Left lung (tissue), 10 donors: Measurements from ENCODE around the gene ZNF511. TPM values are rescaled to one million over a fixed set of nuclear protein-coding genes. Genes with fewer than 3 reads are reported as not detected.

Experiments
- ATAC-seq: fragments of 200-7000 bp; cut with Tn5 transposase; one replicate; pipeline ENCODE4 v1.9.1; 2020; ENCODE audit warnings: moderate library complexity
- DNase-seq, 4 donors: peaks; one replicate each; pipeline ENCODE4 v3.0.0-alpha.2; 2013 to 2020
- H3K27ac ChIP-seq, 2 donors: fragments of 200-600 bp; sonication (generic) in 1 of 2; one replicate each; pipeline versions ENCODE4 v1.5.0 to v1.8.0; 2020 to 2021
- H3K27me3 ChIP-seq, 2 donors: fragments of 200-600 bp; sonication (generic) in 1 of 2; one replicate each; pipeline versions ENCODE4 v1.5.0 to v1.8.0; 2020 to 2021
- H3K36me3 ChIP-seq, 2 donors: fragments of 200-600 bp; sonication (generic) in 1 of 2; one replicate each; pipeline versions ENCODE4 v1.5.0 to v1.8.0; 2020 to 2021
- H3K4me1 ChIP-seq, 2 donors: fragments of 200-600 bp; one replicate each; pipeline ENCODE4 v1.8.0; 2021
- H3K4me3 ChIP-seq, 2 donors: fragments of 200-600 bp; sonication (generic) in 1 of 2; one replicate each; pipeline versions ENCODE4 v1.5.0 to v1.8.0; 2020 to 2021; ENCODE audit warnings: mild to moderate bottlenecking in 1 of 2
- H3K9me3 ChIP-seq, 2 donors: fragments of 200-600 bp; sonication (generic) in 1 of 2; one replicate each; pipeline versions ENCODE4 v1.5.0 to v1.8.0; 2020 to 2021
- CTCF ChIP-seq, 2 donors: fragments of 200-600 bp; sonication (generic) in 1 of 2; IDR thresholded peaks; one replicate each; pipeline versions ENCODE4 v1.5.0 to v1.8.0; 2021; ENCODE audit warnings: antibody characterized with exemption in 2 of 2
- intact Hi-C, 2 donors: fragments of 100-400 bp; cut with DNase I; formaldehyde crosslinking; loops; one replicate each; pipeline versions ENCODE4 v1.11.2 to v1.14.2; 2022
- polyA plus RNA-seq, 6 donors: library from polyadenylated mRNA; unstranded; fragments of 120-200 nt; gene quantifications; one replicate each; pipeline ENCODE4 v1.2.1, GENCODE V29; 2013; ENCODE audit not compliant: insufficient read length in 6 of 6
- total RNA-seq, 2 donors: library from RNA; stranded (reverse); fragmentation: NEBNext Ultra II Directional; extraction: Animal tissue kit (Norgen Biotek cat#: 25700); gene quantifications; one replicate each; pipeline ENCODE4 v1.2.1, GENCODE V29; 2021
- donor health status: DM: no; HTN: yes; CAD: no.
- donor health status: DM: no; HTN: no; CAD: no.

The ZNF511 gene
- total and polyA plus RNA-seq, 8 donors: 34.3 to 48.5 (median 42.3) TPM

- peak in 2 of 4 donors; percentile 53 to 83 for DNase-seq
- peaks cover 6 to 15% of the 10 kb centered on the region in 2 donors for H3K4me1 ChIP-seq
- H3K4me3 ChIP-seq: no peak overlapping the region
- TF ChIP-seq CTCF (IDR thresholded peaks at IDR 0.05): no peak
- no peak overlapping the region for H3K27ac ChIP-seq
- no peak for ATAC-seq
- H3K36me3 ChIP-seq: peaks cover 0 to 27% of the 10 kb centered on the region in 2 donors
- H3K9me3 ChIP-seq: no peaks in the 10 kb centered on the region
- intact Hi-C loops: no loop called here
- peaks cover 0 to 14% of the 10 kb centered on the region in 2 donors for H3K27me3 ChIP-seq
These were observed 49.6 kb downstream of the ZNF511 start for GRCh38 chr10:133358162-133358924.

GRCh38 chr10:133358925-133359310 lies 50.2 kb downstream of the ZNF511 start:
- ATAC-seq (no peak), DNase-seq (no peak)
- no peak for TF ChIP-seq CTCF (IDR thresholded peaks at IDR 0.05)
- H3K36me3 ChIP-seq: peaks cover 0 to 32% of the 10 kb centered on the region in 2 donors
- no peak overlapping the region for H3K4me3 ChIP-seq
- peaks cover 6 to 15% of the 10 kb centered on the region in 2 donors for H3K4me1 ChIP-seq
- no peak overlapping the region for H3K27ac ChIP-seq
- H3K9me3 ChIP-seq: no peaks in the 10 kb centered on the region
- intact Hi-C loops: no loop called here
- H3K27me3 ChIP-seq: peaks cover 0 to 14% of the 10 kb centered on the region in 2 donors

DNA sequence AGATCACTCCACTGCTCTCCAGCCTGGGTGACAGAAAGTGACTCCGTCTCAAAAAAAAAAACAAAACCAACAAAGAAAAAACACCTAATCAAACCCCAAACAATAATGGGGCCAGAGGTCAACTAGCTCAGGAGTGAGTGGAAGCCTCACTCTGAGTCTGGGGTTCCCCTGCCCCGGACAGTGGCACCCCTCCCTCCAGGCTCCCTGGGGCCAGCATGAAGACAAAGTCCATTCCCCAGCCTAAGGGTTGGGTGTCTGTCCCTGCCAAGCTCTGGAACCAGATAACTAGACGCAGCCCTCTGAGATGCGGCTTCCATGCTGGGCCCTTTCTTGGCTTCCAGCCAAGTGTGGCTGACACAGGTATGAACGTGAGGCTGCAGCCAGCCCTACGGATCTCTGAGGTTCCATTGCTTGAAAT lies 50.8 kb downstream of the ZNF511 start:
- DNase-seq: no peak
- H3K27me3 ChIP-seq: peaks cover 0 to 14% of the 10 kb centered on the region in 2 donors
- intact Hi-C loops: no loop called here
- no peak for ATAC-seq
- no peak for TF ChIP-seq CTCF (IDR thresholded peaks at IDR 0.05)
- H3K4me3 ChIP-seq: no peak overlapping the region
- H3K4me1 ChIP-seq: peaks cover 6 to 15% of the 10 kb centered on the region in 2 donors
- peaks cover 0 to 38% of the 10 kb centered on the region in 2 donors for H3K36me3 ChIP-seq
- H3K9me3 ChIP-seq: no peaks in the 10 kb centered on the region
- H3K27ac ChIP-seq: no peak overlapping the region

DNA sequence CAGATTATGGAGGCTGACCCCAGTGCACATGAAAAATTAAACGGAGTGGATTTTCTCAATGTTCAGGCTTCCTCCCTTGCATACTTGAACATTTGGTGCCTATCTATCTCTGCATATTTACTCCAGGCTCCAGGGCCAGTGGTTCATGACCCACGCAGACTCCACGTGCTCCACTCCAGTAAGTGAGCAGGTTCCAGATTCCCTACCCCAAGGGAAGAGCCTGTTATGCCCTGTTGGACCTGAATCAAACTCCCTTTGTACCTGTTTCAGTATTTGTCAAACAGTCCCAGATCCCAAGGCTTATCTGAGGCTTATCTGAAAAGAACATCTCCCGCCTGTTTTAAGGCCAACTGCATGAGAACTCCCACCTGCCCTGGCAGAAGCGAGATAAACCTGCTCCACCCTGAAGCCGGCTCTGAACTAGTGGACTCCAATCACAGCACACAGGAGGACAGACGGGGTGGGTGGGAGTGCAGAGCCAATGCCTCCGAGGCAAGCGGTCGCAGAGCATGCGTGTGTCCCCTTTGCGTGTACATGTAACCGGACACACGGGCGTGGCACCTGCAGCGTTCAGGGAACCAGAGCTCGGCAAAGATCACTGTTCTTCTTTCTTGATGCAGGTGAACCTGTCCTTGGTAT lies 51.4 kb downstream of the ZNF511 start:
- H3K4me1 ChIP-seq: peaks cover 6 to 15% of the 10 kb centered on the region in 2 donors
- no peak for DNase-seq
- no peak for TF ChIP-seq CTCF (IDR thresholded peaks at IDR 0.05)
- no peak for ATAC-seq
- intact Hi-C loops: no loop called here
- no peaks in the 10 kb centered on the region for H3K9me3 ChIP-seq
- H3K4me3 ChIP-seq: no peak overlapping the region
- H3K27ac ChIP-seq: no peak overlapping the region
- H3K27me3 ChIP-seq: peaks cover 0 to 14% of the 10 kb centered on the region in 2 donors
- H3K36me3 ChIP-seq: peaks cover 0 to 39% of the 10 kb centered on the region in 2 donors

DNA sequence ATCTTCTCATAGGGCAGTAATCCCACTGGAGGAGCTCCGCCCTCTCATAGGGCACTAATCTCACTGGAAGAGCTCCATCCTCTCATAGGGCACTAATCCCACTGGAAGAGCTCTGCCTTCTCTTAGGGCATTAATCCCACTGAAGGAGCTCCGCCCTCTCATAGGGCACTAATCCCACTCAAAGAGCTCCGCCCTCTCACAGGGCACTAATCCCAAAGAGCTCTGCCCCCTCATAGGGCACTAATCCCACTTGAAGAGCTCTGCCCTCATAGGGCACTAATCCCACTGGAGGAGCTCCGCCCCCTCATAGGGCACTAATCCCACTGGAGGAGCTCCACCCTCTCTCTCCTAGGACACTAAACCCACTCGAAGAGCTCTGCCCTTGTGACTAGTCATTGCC lies 52.5 kb downstream of the ZNF511 start:
- Histone ChIP-seq H3K9me3 (no peaks in the 10 kb centered on the region), H3K27me3 (peaks cover 0 to 14% of the 10 kb centered on the region in 2 donors), H3K4me3 (no peak overlapping the region), H3K4me1 (peaks cover 6 to 15% of the 10 kb centered on the region in 2 donors), H3K27ac (no peak overlapping the region), H3K36me3 (peaks cover 0 to 45% of the 10 kb centered on the region in 2 donors)
- no peak for TF ChIP-seq CTCF (IDR thresholded peaks at IDR 0.05)
- ATAC-seq: no peak
- DNase-seq: no peak
- intact Hi-C loops: no loop called here
